ENCODE data around the gene CDS2. TPM values are rescaled to one million over a fixed set of nuclear protein-coding genes. Genes with fewer than 3 reads are reported as not detected.

CDS2 gene
- total and polyA plus RNA-seq, 2 experiments from 2014 or later: 16.8 to 40.8 TPM

GRCh38 chr20:5091902-5092301 is 34.9 kb upstream of the CDS2 start (continued):
- TF ChIP-seq, protein P1, sequence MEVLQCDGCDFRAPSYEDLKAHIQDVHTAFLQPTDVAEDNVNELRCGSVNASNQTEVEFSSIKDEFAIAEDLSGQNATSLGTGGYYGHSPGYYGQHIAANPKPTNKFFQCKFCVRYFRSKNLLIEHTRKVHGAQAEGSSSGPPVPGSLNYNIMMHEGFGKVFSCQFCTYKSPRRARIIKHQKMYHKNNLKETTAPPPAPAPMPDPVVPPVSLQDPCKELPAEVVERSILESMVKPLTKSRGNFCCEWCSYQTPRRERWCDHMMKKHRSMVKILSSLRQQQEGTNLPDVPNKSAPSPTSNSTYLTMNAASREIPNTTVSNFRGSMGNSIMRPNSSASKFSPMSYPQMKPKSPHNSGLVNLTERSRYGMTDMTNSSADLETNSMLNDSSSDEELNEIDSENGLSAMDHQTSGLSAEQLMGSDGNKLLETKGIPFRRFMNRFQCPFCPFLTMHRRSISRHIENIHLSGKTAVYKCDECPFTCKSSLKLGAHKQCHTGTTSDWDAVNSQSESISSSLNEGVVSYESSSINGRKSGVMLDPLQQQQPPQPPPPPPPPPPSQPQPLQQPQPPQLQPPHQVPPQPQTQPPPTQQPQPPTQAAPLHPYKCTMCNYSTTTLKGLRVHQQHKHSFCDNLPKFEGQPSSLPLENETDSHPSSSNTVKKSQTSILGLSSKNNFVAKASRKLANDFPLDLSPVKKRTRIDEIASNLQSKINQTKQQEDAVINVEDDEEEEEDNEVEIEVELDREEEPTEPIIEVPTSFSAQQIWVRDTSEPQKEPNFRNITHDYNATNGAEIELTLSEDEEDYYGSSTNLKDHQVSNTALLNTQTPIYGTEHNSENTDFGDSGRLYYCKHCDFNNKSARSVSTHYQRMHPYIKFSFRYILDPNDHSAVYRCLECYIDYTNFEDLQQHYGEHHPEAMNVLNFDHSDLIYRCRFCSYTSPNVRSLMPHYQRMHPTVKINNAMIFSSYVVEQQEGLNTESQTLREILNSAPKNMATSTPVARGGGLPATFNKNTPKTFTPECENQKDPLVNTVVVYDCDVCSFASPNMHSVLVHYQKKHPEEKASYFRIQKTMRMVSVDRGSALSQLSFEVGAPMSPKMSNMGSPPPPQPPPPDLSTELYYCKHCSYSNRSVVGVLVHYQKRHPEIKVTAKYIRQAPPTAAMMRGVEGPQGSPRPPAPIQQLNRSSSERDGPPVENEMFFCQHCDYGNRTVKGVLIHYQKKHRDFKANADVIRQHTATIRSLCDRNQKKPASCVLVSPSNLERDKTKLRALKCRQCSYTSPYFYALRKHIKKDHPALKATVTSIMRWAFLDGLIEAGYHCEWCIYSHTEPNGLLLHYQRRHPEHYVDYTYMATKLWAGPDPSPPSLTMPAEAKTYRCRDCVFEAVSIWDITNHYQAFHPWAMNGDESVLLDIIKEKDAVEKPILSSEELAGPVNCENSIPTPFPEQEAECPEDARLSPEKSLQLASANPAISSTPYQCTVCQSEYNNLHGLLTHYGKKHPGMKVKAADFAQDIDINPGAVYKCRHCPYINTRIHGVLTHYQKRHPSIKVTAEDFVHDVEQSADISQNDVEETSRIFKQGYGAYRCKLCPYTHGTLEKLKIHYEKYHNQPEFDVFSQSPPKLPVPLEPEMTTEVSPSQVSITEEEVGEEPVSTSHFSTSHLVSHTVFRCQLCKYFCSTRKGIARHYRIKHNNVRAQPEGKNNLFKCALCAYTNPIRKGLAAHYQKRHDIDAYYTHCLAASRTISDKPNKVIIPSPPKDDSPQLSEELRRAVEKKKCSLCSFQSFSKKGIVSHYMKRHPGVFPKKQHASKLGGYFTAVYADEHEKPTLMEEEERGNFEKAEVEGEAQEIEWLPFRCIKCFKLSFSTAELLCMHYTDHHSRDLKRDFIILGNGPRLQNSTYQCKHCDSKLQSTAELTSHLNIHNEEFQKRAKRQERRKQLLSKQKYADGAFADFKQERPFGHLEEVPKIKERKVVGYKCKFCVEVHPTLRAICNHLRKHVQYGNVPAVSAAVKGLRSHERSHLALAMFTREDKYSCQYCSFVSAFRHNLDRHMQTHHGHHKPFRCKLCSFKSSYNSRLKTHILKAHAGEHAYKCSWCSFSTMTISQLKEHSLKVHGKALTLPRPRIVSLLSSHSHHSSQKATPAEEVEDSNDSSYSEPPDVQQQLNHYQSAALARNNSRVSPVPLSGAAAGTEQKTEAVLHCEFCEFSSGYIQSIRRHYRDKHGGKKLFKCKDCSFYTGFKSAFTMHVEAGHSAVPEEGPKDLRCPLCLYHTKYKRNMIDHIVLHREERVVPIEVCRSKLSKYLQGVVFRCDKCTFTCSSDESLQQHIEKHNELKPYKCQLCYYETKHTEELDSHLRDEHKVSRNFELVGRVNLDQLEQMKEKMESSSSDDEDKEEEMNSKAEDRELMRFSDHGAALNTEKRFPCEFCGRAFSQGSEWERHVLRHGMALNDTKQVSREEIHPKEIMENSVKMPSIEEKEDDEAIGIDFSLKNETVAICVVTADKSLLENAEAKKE (CRISPR knock-in tag; IDR thresholded peaks at IDR 0.05): no peak
- no peak for TF ChIP-seq CREB1 (CRISPR knock-in tag; IDR thresholded peaks at IDR 0.05; ENCODE audit: low read depth)

- H3K27ac ChIP-seq (ENCODE audit: low read depth): peak overlapping the region; percentile 66; the same call in 1 of the 2 replicates
- H3K79me2 ChIP-seq (replicated peaks; ENCODE audit: insufficient read depth): no peaks in the 10 kb centered on the region
- no peaks in the 10 kb centered on the region for H3K4me1 ChIP-seq (ENCODE audit: insufficient read depth)
- H3K9me2 ChIP-seq (ENCODE audit: insufficient read depth): no peaks in the 10 kb centered on the region
- no peak for DNase-seq (ENCODE audit: low spot score)
- Mint-ChIP-seq H3K27ac (no peak overlapping the region), H3K27me3 (ENCODE audit: insufficient read depth, low read depth, poor library complexity) (peaks cover 4% of the 10 kb centered on the region), H3K4me3 (no peak overlapping the region), H3K4me1 (no peaks in the 10 kb centered on the region), H3K36me3 (ENCODE audit: low read depth) (peaks cover 12% of the 10 kb centered on the region), H3K9me3 (no peaks in the 10 kb centered on the region)
- no peaks in the 10 kb centered on the region for H3K27me3 ChIP-seq (ENCODE audit: insufficient read depth)
- no peak for ATAC-seq
- H3K36me3 ChIP-seq (ENCODE audit: insufficient read depth): no peaks in the 10 kb centered on the region
- peaks cover 3% of the 10 kb centered on the region for H4K20me1 ChIP-seq (replicated peaks; ENCODE audit: insufficient read depth)
- no peaks in the 10 kb centered on the region for H3F3A ChIP-seq (replicated peaks; ENCODE audit: low read depth)
- no peak overlapping the region for H3K4me3 ChIP-seq
- no peak overlapping the region for H3K4me2 ChIP-seq
- H2AFZ ChIP-seq: no peak overlapping the region
- TF ChIP-seq REST (IDR thresholded peaks at IDR 0.05; ENCODE audit: unreplicated experiment) (no peak), ZNF331 (CRISPR knock-in tag; IDR thresholded peaks at IDR 0.05; ENCODE audit: low read depth) (no peak), ETS1 (IDR thresholded peaks at IDR 0.05) (no peak), EZH2phosphoT487 (IDR thresholded peaks at IDR 0.05; ENCODE audit: unreplicated experiment) (no peak), POLR2AphosphoS5 (IDR thresholded peaks at IDR 0.05; ENCODE audit: low read depth) (no peak), ZNF114 (CRISPR knock-in tag; IDR thresholded peaks at IDR 0.05) (no peak)
Measured at GRCh38 chr20:5092765-5093339, 34.0 kb upstream of the CDS2 start.
